CD4-positive, alpha-beta T cell (primary cell): ENCODE measurements around the gene RPS23. TPM values are rescaled to one million over a fixed set of nuclear protein-coding genes. Genes with fewer than 3 reads are reported as not detected.

Source experiments
- ATAC-seq: fragments of 200-7000 bp; cut with Tn5 transposase; one replicate; pipeline ENCODE4 v1.10.0; 2022; ENCODE audit warnings: mild to moderate bottlenecking; ENCODE audit not compliant: poor library complexity
- CTCF ChIA-PET: fragments of 350-600 bp; sonication (Branson Sonifier 250); formaldehyde crosslinking; loops from one replicate; lab custom pipeline; 2021; ENCODE audit warnings: antibody characterized with exemption, inconsistent platforms; lab: Charles Lee
- POLR2A ChIA-PET: fragments of 350-600 bp; sonication (Branson Sonifier 250); formaldehyde crosslinking; loops from one replicate; lab custom pipeline; 2021; ENCODE audit warnings: antibody characterized with exemption, inconsistent platforms; lab: Charles Lee
- DNase-seq, 14 experiments: peaks; one replicate each; pipeline ENCODE4 v3.0.0-alpha.2; 2013 to 2020; ENCODE audit warnings: mixed read lengths in 2 of 14
- H3K27ac ChIP-seq, 2 donors: one replicate each; pipeline versions ENCODE4 v1.5.1 to v1.7.0; 2013; ENCODE audit warnings: low read length in 2 of 2, low read depth in 1 of 2, mild to moderate bottlenecking in 1 of 2
- H3K27me3 ChIP-seq, 2 experiments: 1 replicate in 1 of 2; 2 replicates in 1 of 2; pipeline versions ENCODE4 v1.6.1 to v1.7.0; 2013; ENCODE audit warnings: low read length in 2 of 2, control low read depth in 1 of 2, mild to moderate bottlenecking in 1 of 2, moderate library complexity in 1 of 2; ENCODE audit not compliant: insufficient read depth in 2 of 2, control insufficient read depth in 1 of 2
- H3K36me3 ChIP-seq: one replicate; pipeline ENCODE4 v1.6.1; 2013; ENCODE audit warnings: low read length, control low read depth; ENCODE audit not compliant: insufficient read depth
- H3K4me1 ChIP-seq: one replicate; pipeline ENCODE4 v1.6.1; 2013; ENCODE audit warnings: low read length, control low read depth; ENCODE audit not compliant: insufficient read depth
- H3K4me3 ChIP-seq: one replicate; pipeline ENCODE4 v1.5.1; 2013; ENCODE audit warnings: mild to moderate bottlenecking, low read length, moderate library complexity
- H3K9me3 ChIP-seq, 2 experiments: 1 replicate in 1 of 2; 2 replicates in 1 of 2; pipeline versions ENCODE4 v1.6.1 to v1.7.0; 2013; ENCODE audit warnings: low read length in 2 of 2, mild to moderate bottlenecking in 2 of 2, control low read depth in 1 of 2, moderate library complexity in 1 of 2; ENCODE audit not compliant: control insufficient read depth in 1 of 2, insufficient read depth in 1 of 2
- H3K27ac Mint-ChIP-seq: one replicate; pipeline ENCODE4 v1.8.0; 2020; ENCODE audit warnings: mixed read lengths
- H3K27me3 Mint-ChIP-seq: one replicate; pipeline ENCODE4 v1.8.0; 2021; ENCODE audit warnings: mixed read lengths
- H3K36me3 Mint-ChIP-seq: one replicate; pipeline ENCODE4 v1.8.0; 2021; ENCODE audit warnings: low read depth, mixed read lengths
- H3K4me1 Mint-ChIP-seq: one replicate; pipeline ENCODE4 v1.8.0; 2021; ENCODE audit warnings: low read depth, mixed read lengths
- H3K4me3 Mint-ChIP-seq: one replicate; pipeline ENCODE4 v1.8.0; 2020; ENCODE audit warnings: mild to moderate bottlenecking, mixed read lengths
- H3K9me3 Mint-ChIP-seq: one replicate; pipeline ENCODE4 v1.8.0; 2020; ENCODE audit warnings: mixed read lengths
- CTCF ChIP-seq: fragments of 200-600 bp; IDR thresholded peaks from one replicate; pipeline ENCODE4 v1.8.0; 2022; ENCODE audit warnings: antibody characterized with exemption, mild to moderate bottlenecking
- intact Hi-C, 2 experiments: fragments of 100-400 bp; cut with DNase I in 1 of 2; cut with micrococcal nuclease in 1 of 2; formaldehyde crosslinking; loops; one replicate each; pipeline versions ENCODE4 v1.15.1 to v1.9.0; 2023 to 2025; cut with DNase I, micrococcal nuclease
- total RNA-seq, 174 experiments: library from RNA in 2 of 174; stranded (reverse) in 2 of 174; gene quantifications; one replicate each; pipeline ENCODE4 v1.2.3 and lab custom pipeline; 2021 to 2026

RPS23 gene
- total RNA-seq, 2 experiments from 2014 or later: 4,190 to 4,212 TPM

- Histone ChIP-seq H3K9me3 (no peaks in the 10 kb centered on the region), H3K4me1 (no peaks in the 10 kb centered on the region), H3K4me3 (no peak overlapping the region), H3K27ac (no peak overlapping the region), H3K27me3 (no peaks in the 10 kb centered on the region), H3K36me3 (no peaks in the 10 kb centered on the region)
- H3K36me3 Mint-ChIP-seq: no peaks in the 10 kb centered on the region
- ChIA-PET CTCF (no interaction called here), POLR2A (no interaction called here)
- H3K4me3 Mint-ChIP-seq: no peak overlapping the region
- no peak for ATAC-seq
- no peak for DNase-seq
- H3K9me3 Mint-ChIP-seq: no peaks in the 10 kb centered on the region
- no peak overlapping the region for H3K27ac Mint-ChIP-seq
- intact Hi-C loops: no loop called here
- H3K27me3 Mint-ChIP-seq: no peaks in the 10 kb centered on the region
- H3K4me1 Mint-ChIP-seq: no peaks in the 10 kb centered on the region
- no peak for TF ChIP-seq CTCF
These were observed 20.9 kb downstream of the RPS23 start for GRCh38 chr5:82257247-82257646.

- no peaks in the 10 kb centered on the region for H3K36me3 ChIP-seq
- Mint-ChIP-seq H3K9me3 (no peaks in the 10 kb centered on the region), H3K36me3 (no peaks in the 10 kb centered on the region), H3K4me1 (no peaks in the 10 kb centered on the region), H3K27ac (no peak overlapping the region), H3K4me3 (no peak overlapping the region), H3K27me3 (no peaks in the 10 kb centered on the region)
- no peaks in the 10 kb centered on the region for H3K9me3 ChIP-seq
- no peak overlapping the region for H3K4me3 ChIP-seq
- DNase-seq (no peak), ATAC-seq (no peak)
- POLR2A ChIA-PET: interaction anchor here (1.0 kb wide), 1 partner anchor 10 kb away, joined by 4 read pairs; no protein-coding TSS in a partner anchor
- TF ChIP-seq CTCF: no peak
- no peaks in the 10 kb centered on the region for H3K4me1 ChIP-seq
- no peak overlapping the region for H3K27ac ChIP-seq
- intact Hi-C loops: no loop called here
- H3K27me3 ChIP-seq: no peaks in the 10 kb centered on the region
- CTCF ChIA-PET: no interaction called here
These were observed 22.3 kb downstream of the RPS23 start for GRCh38 chr5:82255844-82256243.

GRCh38 chr5:82252744-82253143, 25.4 kb downstream of the RPS23 start:
- Mint-ChIP-seq H3K27ac (no peak overlapping the region), H3K4me3 (no peak overlapping the region)
- CTCF ChIA-PET: no interaction called here

More at GRCh38 chr5:82252744-82253143, 25.4 kb downstream of the RPS23 start:
- TF ChIP-seq CTCF: no peak
- no peaks in the 10 kb centered on the region for H3K9me3 Mint-ChIP-seq
- DNase-seq (no peak), ATAC-seq (no peak)
- peaks cover 7% of the 10 kb centered on the region for H3K36me3 Mint-ChIP-seq
- Histone ChIP-seq H3K9me3 (peaks cover 0 to 5% of the 10 kb centered on the region in 2 experiments), H3K4me3 (no peak overlapping the region), H3K27ac (no peak overlapping the region), H3K4me1 (no peaks in the 10 kb centered on the region), H3K36me3 (no peaks in the 10 kb centered on the region), H3K27me3 (no peaks in the 10 kb centered on the region)
- H3K4me1 Mint-ChIP-seq: no peaks in the 10 kb centered on the region
- H3K27me3 Mint-ChIP-seq: no peaks in the 10 kb centered on the region
- POLR2A ChIA-PET: no interaction called here
- intact Hi-C loops: no loop called here
